ENCODE data around the gene HDAC1.

- TF ChIP-seq SUZ12 (IDR thresholded peaks at IDR 0.05) (no peak), BHLHE40 (IDR thresholded peaks at IDR 0.05; ENCODE audit: borderline replicate concordance) (no peak), SP1 (IDR thresholded peaks at IDR 0.05) (no peak), CTBP1 (IDR thresholded peaks at IDR 0.05; ENCODE audit: borderline replicate concordance) (no peak), FOXM1 (IDR thresholded peaks at IDR 0.05; ENCODE audit: borderline replicate concordance) (no peak), L3MBTL2 (conservative IDR thresholded peaks at IDR 0.05) (no peak), ELF4 (IDR thresholded peaks at IDR 0.05) (no peak), NFRKB (IDR thresholded peaks at IDR 0.05) (no peak)
- TF ChIP-seq, protein P1, sequence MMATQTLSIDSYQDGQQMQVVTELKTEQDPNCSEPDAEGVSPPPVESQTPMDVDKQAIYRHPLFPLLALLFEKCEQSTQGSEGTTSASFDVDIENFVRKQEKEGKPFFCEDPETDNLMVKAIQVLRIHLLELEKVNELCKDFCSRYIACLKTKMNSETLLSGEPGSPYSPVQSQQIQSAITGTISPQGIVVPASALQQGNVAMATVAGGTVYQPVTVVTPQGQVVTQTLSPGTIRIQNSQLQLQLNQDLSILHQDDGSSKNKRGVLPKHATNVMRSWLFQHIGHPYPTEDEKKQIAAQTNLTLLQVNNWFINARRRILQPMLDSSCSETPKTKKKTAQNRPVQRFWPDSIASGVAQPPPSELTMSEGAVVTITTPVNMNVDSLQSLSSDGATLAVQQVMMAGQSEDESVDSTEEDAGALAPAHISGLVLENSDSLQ (IDR thresholded peaks at IDR 0.05) = no peak
Observed at GRCh38 chr1:32330558-32331151, 38.8 kb downstream of the HDAC1 start.
